Measurements from ENCODE around the gene AOAH.
"Not testable (repeated sequence)": the region's sequence is repeated elsewhere in the genome, so short reads cannot be mapped to it uniquely, and the experiment has no call there.

The AOAH gene

GRCh38 chr7:36730046-36730445, 5.8 kb upstream of the AOAH start:
- H3K4me1 Mint-ChIP-seq (ENCODE audit: low read depth): peaks cover 44% of the 10 kb centered on the region
- H3K36me3 Mint-ChIP-seq (ENCODE audit: low read depth): peaks cover 17% of the 10 kb centered on the region
- no peak overlapping the region for H3K4me3 Mint-ChIP-seq
- H3K9me3 Mint-ChIP-seq: peaks cover 43% of the 10 kb centered on the region
- H3K27ac Mint-ChIP-seq: no peak overlapping the region
- H3K27me3 Mint-ChIP-seq (ENCODE audit: low read depth): no peaks in the 10 kb centered on the region
- no peak for DNase-seq (ENCODE audit: low spot score)

DNA sequence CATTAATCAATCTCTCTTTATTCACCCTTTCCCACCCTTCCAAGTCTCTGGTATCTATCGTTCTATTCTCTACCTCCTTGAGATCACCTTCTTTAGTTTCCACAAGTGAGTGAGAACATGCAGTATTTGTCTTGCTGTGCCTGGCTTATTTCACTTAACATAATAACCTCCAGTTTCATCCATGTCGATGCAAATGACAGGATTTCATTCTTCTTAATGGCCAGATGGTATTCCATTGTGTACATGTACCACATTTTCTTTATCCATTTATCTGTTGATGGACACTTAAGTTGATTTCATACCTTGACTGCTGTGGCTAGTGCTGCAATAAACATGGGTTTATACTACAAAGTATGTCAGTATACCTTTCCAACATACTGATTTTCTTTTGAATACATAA, 3.8 kb upstream of the AOAH start:
- peaks cover 39% of the 10 kb centered on the region for H3K9me3 Mint-ChIP-seq
- no peak overlapping the region for H3K4me3 Mint-ChIP-seq
- no peak for DNase-seq (ENCODE audit: low spot score)
- H3K27ac Mint-ChIP-seq: no peak overlapping the region
- H3K36me3 Mint-ChIP-seq (ENCODE audit: low read depth): peaks cover 18% of the 10 kb centered on the region
- no peaks in the 10 kb centered on the region for H3K27me3 Mint-ChIP-seq (ENCODE audit: low read depth)
- H3K4me1 Mint-ChIP-seq (ENCODE audit: low read depth): peaks cover 47% of the 10 kb centered on the region

- Mint-ChIP-seq H3K9me3 (peaks cover 32% of the 10 kb centered on the region), H3K4me3 (peak overlapping the region; percentile 54), H3K27ac (peak overlapping the region; percentile 60), H3K27me3 (ENCODE audit: low read depth) (no peaks in the 10 kb centered on the region), H3K4me1 (ENCODE audit: low read depth) (peaks cover 57% of the 10 kb centered on the region), H3K36me3 (ENCODE audit: low read depth) (peaks cover 21% of the 10 kb centered on the region)
- peak; percentile 40 for DNase-seq (ENCODE audit: low spot score)
Measured at GRCh38 chr7:36726806-36727503, 2.7 kb upstream of the AOAH start.

DNA sequence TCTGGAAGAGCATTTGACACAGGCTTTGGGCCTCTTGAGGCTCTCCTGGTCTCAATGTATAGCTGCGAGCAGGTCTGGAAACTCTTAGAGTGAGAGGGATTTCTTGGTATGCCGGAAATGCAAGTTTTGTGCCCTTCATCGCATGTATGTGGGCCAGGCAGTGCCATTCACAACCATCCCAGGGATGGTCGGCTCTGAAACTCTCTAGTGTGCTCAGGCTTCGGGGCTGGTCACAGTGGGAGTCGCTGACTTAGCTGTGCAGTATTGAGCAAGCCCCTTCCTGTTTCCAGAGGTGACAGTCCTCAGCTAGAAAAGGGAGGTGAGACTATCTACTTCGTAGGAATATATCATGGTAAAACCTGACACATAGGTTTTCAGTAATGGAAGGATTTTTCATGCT, 2.0 kb upstream of the AOAH start:
- no peak for DNase-seq (ENCODE audit: low spot score)
- Mint-ChIP-seq H3K4me3 (peak overlapping the region; percentile 54), H3K9me3 (peaks cover 25% of the 10 kb centered on the region), H3K27ac (peak overlapping the region; percentile 31), H3K27me3 (ENCODE audit: low read depth) (no peaks in the 10 kb centered on the region), H3K36me3 (ENCODE audit: low read depth) (peaks cover 21% of the 10 kb centered on the region), H3K4me1 (ENCODE audit: low read depth) (peaks cover 62% of the 10 kb centered on the region)

- H3K36me3 Mint-ChIP-seq (ENCODE audit: low read depth): peaks cover 19% of the 10 kb centered on the region
- H3K4me1 Mint-ChIP-seq (ENCODE audit: low read depth): peaks cover 73% of the 10 kb centered on the region
- no peak for DNase-seq (ENCODE audit: low spot score)
- peak overlapping the region; percentile 97 for H3K4me3 Mint-ChIP-seq
- no peaks in the 10 kb centered on the region for H3K27me3 Mint-ChIP-seq (ENCODE audit: low read depth)
- peaks cover 13% of the 10 kb centered on the region for H3K9me3 Mint-ChIP-seq
- H3K27ac Mint-ChIP-seq: peak overlapping the region; percentile 96
Measured at GRCh38 chr7:36724996-36725395, 702 bp upstream of the AOAH start.

GRCh38 chr7:36723291-36723690, 1.0 kb downstream of the AOAH start:
- no peaks in the 10 kb centered on the region for H3K27me3 Mint-ChIP-seq (ENCODE audit: low read depth)
- peaks cover 84% of the 10 kb centered on the region for H3K4me1 Mint-ChIP-seq (ENCODE audit: low read depth)
- peaks cover 29% of the 10 kb centered on the region for H3K36me3 Mint-ChIP-seq (ENCODE audit: low read depth)
- peaks cover 7% of the 10 kb centered on the region for H3K9me3 Mint-ChIP-seq
- no peak for DNase-seq (ENCODE audit: low spot score)
- H3K27ac Mint-ChIP-seq: peak overlapping the region; percentile 96
- peak overlapping the region; percentile 97 for H3K4me3 Mint-ChIP-seq

DNA sequence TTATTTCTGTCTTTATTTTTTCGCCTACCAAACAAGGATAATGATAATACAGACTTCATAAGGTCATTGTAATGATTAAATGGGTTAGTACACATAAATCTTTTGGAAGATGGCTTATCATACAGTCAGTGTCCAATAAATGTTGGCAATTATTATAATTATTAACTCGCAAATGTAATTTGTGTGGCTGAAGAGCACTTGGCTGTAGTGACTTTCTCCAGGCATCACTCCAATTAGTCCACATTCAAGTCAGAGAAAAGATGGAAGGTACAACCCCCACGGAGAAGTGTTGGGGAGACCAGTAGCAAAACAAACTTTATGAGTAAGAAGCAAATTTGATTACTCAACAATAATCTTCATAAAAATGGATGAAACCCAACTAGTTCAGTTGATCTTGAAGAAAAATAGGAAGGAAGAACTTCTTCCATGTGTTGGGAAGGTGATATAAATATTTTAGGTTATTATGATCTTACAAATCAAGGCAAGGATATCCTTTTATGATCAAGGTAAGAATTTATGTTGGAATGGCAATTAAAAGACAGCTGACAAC, 5.1 kb downstream of the AOAH start:
- Mint-ChIP-seq H3K27ac (peak overlapping the region; percentile 8), H3K4me3 (peak overlapping the region; percentile 27), H3K27me3 (ENCODE audit: low read depth) (no peaks in the 10 kb centered on the region), H3K9me3 (peaks cover 23% of the 10 kb centered on the region), H3K36me3 (ENCODE audit: low read depth) (peaks cover 58% of the 10 kb centered on the region), H3K4me1 (ENCODE audit: low read depth) (peaks cover 51% of the 10 kb centered on the region)
- no peak for DNase-seq (ENCODE audit: low spot score)

GRCh38 chr7:36717586-36717985, 6.7 kb downstream of the AOAH start:
- H3K4me1 Mint-ChIP-seq (ENCODE audit: low read depth): peaks cover 43% of the 10 kb centered on the region
- peaks cover 66% of the 10 kb centered on the region for H3K36me3 Mint-ChIP-seq (ENCODE audit: low read depth)
- no peak overlapping the region for H3K27ac Mint-ChIP-seq
- DNase-seq (ENCODE audit: low spot score): no peak
- no peaks in the 10 kb centered on the region for H3K27me3 Mint-ChIP-seq (ENCODE audit: low read depth)
- H3K4me3 Mint-ChIP-seq: no peak overlapping the region
- peaks cover 36% of the 10 kb centered on the region for H3K9me3 Mint-ChIP-seq

- H3K4me3 Mint-ChIP-seq; H3K27ac Mint-ChIP-seq; H3K27me3 Mint-ChIP-seq (ENCODE audit: low read depth); DNase-seq (ENCODE audit: low spot score): not testable (repeated sequence)
- H3K4me1 Mint-ChIP-seq (ENCODE audit: low read depth): peaks cover 40% of the 10 kb centered on the region
- H3K9me3 Mint-ChIP-seq: peaks cover 39% of the 10 kb centered on the region
- peaks cover 69% of the 10 kb centered on the region for H3K36me3 Mint-ChIP-seq (ENCODE audit: low read depth)
Measured at GRCh38 chr7:36716802-36717201, 7.5 kb downstream of the AOAH start.

DNA sequence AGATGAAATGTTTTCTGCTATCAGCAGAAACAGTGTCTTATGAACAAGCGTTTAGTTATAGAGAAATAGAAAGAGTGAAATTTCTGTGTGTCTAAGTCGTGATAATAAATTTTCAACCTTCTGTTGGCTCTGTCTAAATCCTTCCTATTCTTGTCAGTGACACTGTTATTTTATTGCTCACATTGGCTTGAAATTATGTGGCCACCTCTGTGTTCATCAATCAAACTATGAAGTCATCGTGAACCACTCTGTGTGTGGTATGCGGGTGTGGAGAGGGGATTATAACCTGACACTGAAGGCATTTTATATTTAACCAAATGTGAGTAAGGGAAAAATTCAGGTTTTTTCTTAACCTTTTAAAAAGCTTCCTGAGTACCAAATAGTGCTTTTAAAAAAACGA, 12.3 kb downstream of the AOAH start:
- Mint-ChIP-seq H3K27ac (no peak overlapping the region), H3K4me3 (no peak overlapping the region), H3K27me3 (ENCODE audit: low read depth) (no peaks in the 10 kb centered on the region), H3K4me1 (ENCODE audit: low read depth) (peaks cover 52% of the 10 kb centered on the region), H3K9me3 (peaks cover 39% of the 10 kb centered on the region), H3K36me3 (ENCODE audit: low read depth) (peaks cover 81% of the 10 kb centered on the region)
- DNase-seq (ENCODE audit: low spot score): no peak

DNA sequence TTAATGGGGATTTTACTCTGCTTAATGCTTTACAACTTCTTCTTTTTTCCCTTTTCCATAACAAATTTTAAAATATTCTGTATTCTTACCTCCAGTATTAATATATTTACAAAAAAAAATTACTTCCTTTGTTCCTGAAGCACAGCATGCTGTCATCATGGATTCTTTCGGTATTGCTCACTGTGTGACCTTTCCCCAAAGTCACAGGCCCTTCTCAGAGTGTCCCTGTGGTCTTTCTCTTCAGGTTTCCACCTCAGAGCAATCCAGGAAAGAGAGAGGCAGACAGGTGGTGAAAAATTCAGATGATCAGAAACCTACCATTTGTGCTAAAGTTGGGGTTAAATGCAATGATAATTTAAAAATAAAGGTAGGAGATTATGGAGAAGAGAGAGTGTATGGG, 13.0 kb downstream of the AOAH start:
- Mint-ChIP-seq H3K36me3 (ENCODE audit: low read depth) (peaks cover 83% of the 10 kb centered on the region), H3K27me3 (ENCODE audit: low read depth) (no peaks in the 10 kb centered on the region), H3K4me1 (ENCODE audit: low read depth) (peaks cover 54% of the 10 kb centered on the region), H3K4me3 (no peak overlapping the region), H3K27ac (no peak overlapping the region), H3K9me3 (peaks cover 41% of the 10 kb centered on the region)
- no peak for DNase-seq (ENCODE audit: low spot score)

GRCh38 chr7:36710186-36710791, 14.0 kb downstream of the AOAH start:
- Mint-ChIP-seq H3K36me3 (ENCODE audit: low read depth) (peaks cover 91% of the 10 kb centered on the region), H3K4me3 (no peak overlapping the region), H3K4me1 (ENCODE audit: low read depth) (peaks cover 57% of the 10 kb centered on the region), H3K27me3 (ENCODE audit: low read depth) (no peaks in the 10 kb centered on the region), H3K9me3 (peaks cover 49% of the 10 kb centered on the region), H3K27ac (no peak overlapping the region)
- no peak for DNase-seq (ENCODE audit: low spot score)

DNA sequence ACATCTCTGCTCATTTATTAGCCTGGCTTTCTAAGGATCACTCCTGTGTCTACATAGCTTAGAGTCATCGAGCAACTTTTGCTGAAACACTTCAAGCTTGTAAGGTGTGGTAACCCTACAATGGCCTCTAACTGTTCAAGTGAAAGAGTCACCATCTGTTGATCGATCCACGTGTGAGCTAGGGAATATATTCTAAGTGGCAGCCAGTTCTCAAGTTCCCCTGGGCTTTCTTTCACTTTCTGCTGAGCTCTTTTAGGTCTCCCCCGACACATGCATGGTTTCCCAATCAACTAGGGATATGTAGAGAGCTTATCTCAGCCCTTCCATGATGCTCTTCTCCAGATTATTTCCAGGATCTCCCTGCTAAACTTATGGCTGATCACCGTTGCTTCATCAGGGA, 15.5 kb downstream of the AOAH start:
- DNase-seq (ENCODE audit: low spot score): no peak
- Mint-ChIP-seq H3K36me3 (ENCODE audit: low read depth) (peaks cover 93% of the 10 kb centered on the region), H3K4me3 (peak overlapping the region; percentile 50), H3K27me3 (ENCODE audit: low read depth) (no peaks in the 10 kb centered on the region), H3K9me3 (peaks cover 60% of the 10 kb centered on the region), H3K4me1 (ENCODE audit: low read depth) (peaks cover 68% of the 10 kb centered on the region), H3K27ac (peak overlapping the region; percentile 62)

DNA sequence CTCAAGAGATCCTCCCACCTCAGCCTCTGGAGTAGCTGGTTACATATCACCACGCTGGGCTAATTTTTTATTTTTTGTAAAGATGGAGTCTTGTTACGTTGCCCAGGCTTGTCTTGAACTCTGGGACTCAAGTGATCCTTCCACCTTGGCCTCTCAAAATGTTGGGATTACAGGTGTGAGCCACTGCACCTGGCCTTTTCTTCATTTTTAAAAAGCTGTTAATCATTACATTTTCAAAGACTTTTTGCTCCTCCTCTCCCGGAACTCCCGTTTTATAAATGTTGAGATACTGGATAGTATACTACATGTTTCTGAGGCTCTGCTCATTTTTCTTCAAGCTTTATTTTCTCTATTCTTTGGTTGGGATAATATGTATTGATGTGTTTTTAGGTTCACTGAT, 16.4 kb downstream of the AOAH start:
- no peak for DNase-seq (ENCODE audit: low spot score)
- Mint-ChIP-seq H3K9me3 (peaks cover 58% of the 10 kb centered on the region), H3K36me3 (ENCODE audit: low read depth) (peaks cover 93% of the 10 kb centered on the region), H3K4me3 (peak overlapping the region; percentile 61), H3K4me1 (ENCODE audit: low read depth) (peaks cover 71% of the 10 kb centered on the region), H3K27ac (peak overlapping the region; percentile 79), H3K27me3 (ENCODE audit: low read depth) (no peaks in the 10 kb centered on the region)

Measured in T-helper 2 cell treated with Interferon-gamma antibody and Interleukin-4, amounts not matched to agents 5 μg/mL and 100 μg/mL, for 36 hours (primary cell).